GM20000 (cell line): ENCODE results near the gene ZNF513.

ENCODE experiments used
- DNase-seq: peaks from one replicate; pipeline ENCODE4 v3.0.0; 2012; ENCODE audit warnings: low spot score
- TF ChIP-seq, protein P1 (sequence below): IDR thresholded peaks from 2 replicates; pipeline ENCODE4 v1.5.1; 2012; ENCODE audit warnings: mild to moderate bottlenecking, control low read depth; ENCODE audit errors: extremely low read depth, missing control alignments

Gene ZNF513

DNA sequence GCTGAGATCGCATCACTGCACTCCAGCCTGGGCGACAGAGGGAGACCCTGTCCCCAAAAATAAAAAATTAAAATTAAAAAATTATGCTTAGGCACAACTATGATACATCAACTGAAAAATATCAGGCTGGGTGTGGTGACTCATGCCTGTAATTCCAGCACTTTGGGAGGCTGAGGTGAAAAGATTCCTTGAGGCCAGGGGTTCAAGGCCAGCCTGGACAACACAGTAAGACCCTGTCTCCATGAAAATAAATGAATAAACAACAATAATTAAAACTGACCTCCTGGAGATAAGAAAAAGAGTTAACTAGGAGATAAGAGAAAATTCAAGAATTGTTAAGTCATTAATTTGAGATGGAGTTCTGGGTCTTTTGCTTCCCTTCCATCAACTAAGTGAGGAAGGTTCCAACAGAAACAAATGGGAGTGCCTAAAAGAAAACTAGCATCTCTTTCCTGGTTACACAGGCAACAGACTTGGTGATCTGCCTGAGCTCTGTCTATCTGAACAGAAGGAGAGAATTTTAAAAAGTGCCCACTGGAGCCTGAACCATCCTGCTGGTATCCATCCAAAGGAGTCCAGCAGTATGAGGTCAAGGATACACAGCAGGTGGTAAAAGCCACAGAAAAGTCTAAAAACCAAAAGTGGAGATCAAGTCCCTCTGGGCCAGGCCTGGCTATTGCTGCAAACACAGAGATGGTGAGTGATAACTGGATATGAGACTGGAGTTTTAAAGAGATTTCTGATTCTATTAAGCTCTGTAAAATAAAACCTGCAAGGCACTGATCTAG, 20.0 kb upstream of the ZNF513 start:
- TF ChIP-seq, protein P1, sequence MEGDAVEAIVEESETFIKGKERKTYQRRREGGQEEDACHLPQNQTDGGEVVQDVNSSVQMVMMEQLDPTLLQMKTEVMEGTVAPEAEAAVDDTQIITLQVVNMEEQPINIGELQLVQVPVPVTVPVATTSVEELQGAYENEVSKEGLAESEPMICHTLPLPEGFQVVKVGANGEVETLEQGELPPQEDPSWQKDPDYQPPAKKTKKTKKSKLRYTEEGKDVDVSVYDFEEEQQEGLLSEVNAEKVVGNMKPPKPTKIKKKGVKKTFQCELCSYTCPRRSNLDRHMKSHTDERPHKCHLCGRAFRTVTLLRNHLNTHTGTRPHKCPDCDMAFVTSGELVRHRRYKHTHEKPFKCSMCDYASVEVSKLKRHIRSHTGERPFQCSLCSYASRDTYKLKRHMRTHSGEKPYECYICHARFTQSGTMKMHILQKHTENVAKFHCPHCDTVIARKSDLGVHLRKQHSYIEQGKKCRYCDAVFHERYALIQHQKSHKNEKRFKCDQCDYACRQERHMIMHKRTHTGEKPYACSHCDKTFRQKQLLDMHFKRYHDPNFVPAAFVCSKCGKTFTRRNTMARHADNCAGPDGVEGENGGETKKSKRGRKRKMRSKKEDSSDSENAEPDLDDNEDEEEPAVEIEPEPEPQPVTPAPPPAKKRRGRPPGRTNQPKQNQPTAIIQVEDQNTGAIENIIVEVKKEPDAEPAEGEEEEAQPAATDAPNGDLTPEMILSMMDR, result no peak
- no peak for DNase-seq

DNA sequence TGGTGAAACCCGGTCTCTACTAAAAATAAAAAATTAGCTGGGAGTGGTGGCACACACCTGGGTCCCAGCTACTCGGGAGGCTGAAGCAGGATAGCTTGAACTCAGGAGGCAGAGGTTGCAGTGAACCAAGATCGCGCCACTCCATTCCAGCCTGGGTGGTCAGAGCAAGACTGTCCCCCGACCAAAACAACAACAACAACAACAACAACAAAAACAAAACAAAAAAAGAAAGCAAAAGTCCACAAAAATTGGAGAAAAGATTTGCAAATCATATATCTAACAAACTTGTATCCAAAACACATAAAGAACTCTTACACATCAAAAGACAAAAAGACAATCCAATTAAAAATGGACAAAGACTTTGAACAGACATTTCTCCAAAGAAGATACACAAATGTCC, 18.4 kb upstream of the ZNF513 start:
- no peak for DNase-seq
- TF ChIP-seq, protein P1, result no peak

DNA sequence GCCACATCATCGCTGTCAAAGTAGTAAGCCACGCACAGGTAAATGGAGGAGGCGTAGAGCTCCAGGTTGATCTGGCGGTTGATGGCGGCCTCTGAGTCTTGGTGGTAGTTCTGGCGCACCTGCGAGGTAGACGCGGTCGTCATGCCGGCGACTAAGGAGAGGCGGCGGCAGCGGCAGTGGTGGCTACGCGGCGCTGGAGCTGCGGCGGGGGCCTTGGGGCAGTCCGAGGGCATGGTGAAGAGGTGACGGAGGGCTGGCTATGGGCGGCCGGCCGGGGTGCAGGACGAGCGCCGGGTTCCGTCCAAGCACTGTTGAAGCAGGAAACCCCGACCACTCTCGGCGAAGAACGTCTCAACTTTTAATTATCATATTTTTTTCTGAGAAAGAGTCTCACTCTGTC, 12.7 kb upstream of the ZNF513 start:
- DNase-seq, result no peak
- TF ChIP-seq, protein P1, result no peak

DNA sequence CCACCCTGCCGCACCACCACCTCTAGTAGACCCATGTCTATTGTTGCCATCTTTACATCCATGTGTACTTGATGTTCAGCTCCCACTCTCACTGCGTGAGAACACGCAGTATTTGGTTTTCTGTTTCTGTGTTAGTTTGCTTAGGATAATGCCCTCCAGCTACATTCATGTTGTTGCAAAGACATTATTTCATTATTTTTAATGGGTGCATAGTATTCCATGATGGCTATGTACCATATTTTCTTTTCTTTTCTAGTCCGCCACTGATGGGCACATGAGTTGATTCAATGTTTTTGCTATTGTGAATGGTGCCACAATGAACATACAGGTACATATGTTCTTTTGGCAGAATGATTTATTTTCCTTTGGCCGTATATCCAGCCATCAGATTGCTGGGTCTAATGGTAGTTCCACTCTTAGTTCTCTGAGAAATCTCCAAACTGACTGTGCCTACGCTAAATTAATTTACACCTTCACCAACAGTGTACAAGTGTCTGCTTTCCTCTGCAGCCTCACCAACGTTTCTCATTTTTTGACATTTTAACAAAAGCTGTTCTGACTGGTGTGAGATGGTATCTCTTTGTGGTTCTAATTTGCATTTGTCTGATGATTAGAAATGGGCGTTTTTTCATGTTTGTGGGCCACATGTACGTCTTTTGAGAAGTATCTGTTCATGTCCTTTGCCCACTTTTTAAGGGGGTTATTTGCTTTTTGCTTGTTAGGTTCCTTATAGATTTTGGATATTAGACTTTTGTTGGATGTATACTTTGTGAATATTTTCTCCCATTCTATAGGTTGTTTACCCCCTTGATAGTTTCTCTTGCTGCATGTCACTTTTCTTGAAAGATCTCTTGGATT, 10.5 kb upstream of the ZNF513 start:
- DNase-seq, result no peak
- TF ChIP-seq, protein P1, result no peak

DNA sequence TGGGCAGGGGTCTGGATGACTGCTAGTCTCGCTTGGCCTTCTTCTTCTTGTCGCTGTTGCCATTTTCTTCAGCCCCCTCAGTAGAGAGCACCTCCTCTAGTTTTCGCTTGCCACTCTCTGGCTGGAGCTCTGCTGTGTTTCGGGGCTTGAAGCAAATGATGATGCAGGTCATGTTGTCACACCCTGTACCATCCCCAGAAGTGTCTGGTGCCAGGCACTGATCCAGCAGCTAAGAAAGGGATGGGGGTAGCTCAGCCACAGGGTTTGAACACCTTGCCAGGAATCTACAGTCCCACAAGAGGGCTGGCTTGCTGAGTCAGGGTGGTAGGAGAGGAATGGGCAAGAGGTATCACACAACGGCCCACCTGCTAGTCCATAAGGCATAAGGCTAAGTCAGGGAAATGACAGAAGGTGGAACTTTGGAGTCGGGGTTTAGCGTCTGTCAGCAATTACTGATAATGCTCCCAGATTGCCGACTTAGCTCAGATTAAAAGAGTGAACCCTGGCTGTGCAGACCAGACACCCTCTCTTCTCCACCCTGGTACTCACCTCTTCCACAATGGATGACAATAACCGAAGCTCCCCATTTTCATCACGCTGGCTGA, 1.1 kb upstream of the ZNF513 start:
- TF ChIP-seq, protein P1, result no peak
- DNase-seq, result no peak

DNA sequence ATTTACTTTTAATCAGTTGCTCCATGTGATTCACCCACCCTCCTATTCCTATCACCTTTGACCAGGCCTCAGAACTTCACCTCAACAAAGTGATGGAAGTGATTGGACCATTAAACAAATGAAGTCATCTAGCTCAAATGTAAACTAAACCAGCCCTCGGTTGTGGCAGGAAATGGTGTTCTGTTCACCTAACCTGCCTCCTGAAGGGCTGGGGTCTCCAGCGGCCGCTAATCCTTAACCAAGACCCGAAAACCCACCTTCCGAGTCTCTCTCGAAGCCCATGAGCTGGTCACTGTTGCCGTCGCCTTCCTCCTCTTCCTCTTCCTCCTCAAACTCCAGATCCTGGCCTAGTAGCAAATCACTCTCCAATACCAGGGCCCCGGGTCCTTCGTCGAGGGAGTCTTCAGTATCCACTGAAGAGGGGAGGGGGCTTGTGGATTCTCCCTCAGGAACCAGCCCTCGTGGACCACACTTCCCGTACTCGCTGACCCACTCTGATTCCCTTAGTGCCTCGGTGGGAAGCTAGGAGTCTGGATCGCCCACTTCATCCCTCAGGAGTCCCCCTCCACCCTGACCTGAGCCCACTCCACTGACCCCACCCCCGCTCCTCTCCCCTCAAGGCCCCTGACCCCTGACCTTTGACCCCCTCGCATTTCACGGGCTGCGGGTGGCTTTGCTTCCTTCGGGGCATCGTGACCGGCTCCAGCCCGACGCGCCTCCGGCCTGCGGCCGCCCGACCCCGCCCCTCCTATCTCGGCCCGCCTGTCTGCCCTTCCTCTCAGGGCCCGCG, 503 bp downstream of the ZNF513 start:
- TF ChIP-seq, protein P1, result no peak
- DNase-seq, result peak; percentile 42
